Ascending aorta (tissue), 2 donors: ENCODE results near the gene GRM5. TPM values are rescaled to one million over a fixed set of nuclear protein-coding genes. Genes with fewer than 3 reads are reported as not detected.

Experiments used
- DNase-seq, 2 donors: peaks; one replicate each; pipeline ENCODE4 v3.0.0-alpha.2; 2019; ENCODE audit warnings: low spot score in 2 of 2
- H3K27ac ChIP-seq, 2 donors: fragments of 200-600 bp; sonication (generic); one replicate each; pipeline ENCODE4 v1.5.1; 2016 to 2017; ENCODE audit warnings: mild to moderate bottlenecking in 1 of 2
- H3K27me3 ChIP-seq: fragments of 200-600 bp; sonication (generic); one replicate; pipeline ENCODE4 v1.5.1; 2017
- H3K36me3 ChIP-seq, 2 donors: fragments of 200-600 bp; sonication (generic); one replicate each; pipeline ENCODE4 v1.5.1; 2016
- H3K4me1 ChIP-seq, 2 donors: fragments of 200-600 bp; sonication (generic); one replicate each; pipeline ENCODE4 v1.5.1; 2016 to 2017; ENCODE audit warnings: mild to moderate bottlenecking in 1 of 2
- H3K4me3 ChIP-seq, 2 donors: fragments of 200-600 bp; sonication (generic); one replicate each; pipeline ENCODE4 v1.5.1; 2016 to 2017; ENCODE audit warnings: mild to moderate bottlenecking in 1 of 2
- H3K9me3 ChIP-seq, 2 donors: fragments of 200-600 bp; sonication (generic); one replicate each; pipeline ENCODE4 v1.5.1; 2016
- intact Hi-C: fragments of 100-400 bp; cut with DNase I; formaldehyde crosslinking; loops from one replicate; pipeline ENCODE4 v1.15.1; 2023
- total RNA-seq: library from RNA; depleted of rRNA; stranded (reverse); fragments of >200 nt; gene quantifications from one replicate; pipeline ENCODE4 v1.1.0, GENCODE V29; 2016
- TF ChIP-seq, protein P1 (sequence below), 3 experiments: fragments of 200-600 bp in 2 of 3; fragments of 450-650 bp in 1 of 3; sonication (generic) in 2 of 3; IDR thresholded peaks; one replicate each; pipeline ENCODE4 v1.5.1; 2016 to 2019; ENCODE audit warnings: antibody characterized with exemption in 3 of 3, mild to moderate bottlenecking in 1 of 3, moderate library complexity in 1 of 3

The GRM5 gene
- total RNA-seq, 1 donor from 2014 or later: 10.2 TPM

DNA sequence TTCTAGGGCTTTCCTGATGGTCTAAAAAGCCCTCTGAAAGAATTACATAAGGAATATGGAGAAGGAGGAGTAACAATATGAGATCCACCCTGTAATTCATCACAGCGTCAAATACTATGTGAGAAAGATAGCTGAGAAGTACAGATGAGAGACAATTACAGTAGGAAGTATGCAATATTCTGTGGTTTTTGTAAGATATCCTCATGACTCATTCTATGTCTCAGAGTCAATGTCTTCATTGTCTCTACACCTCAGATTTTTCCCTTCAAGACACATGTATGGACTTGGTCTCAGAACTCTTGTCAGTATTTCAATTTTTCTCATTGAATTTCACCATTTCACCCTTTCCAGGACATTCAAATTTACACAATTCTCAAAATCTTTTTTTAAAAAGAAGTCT, 385.0 kb downstream of the GRM5 start:
- Histone ChIP-seq H3K27me3 (no peaks in the 10 kb centered on the region), H3K4me1 (no peaks in the 10 kb centered on the region), H3K4me3 (no peak overlapping the region), H3K27ac (no peak overlapping the region), H3K9me3 (no peaks in the 10 kb centered on the region), H3K36me3 (no peaks in the 10 kb centered on the region)
- intact Hi-C loops: no loop called here
- TF ChIP-seq, protein P1, sequence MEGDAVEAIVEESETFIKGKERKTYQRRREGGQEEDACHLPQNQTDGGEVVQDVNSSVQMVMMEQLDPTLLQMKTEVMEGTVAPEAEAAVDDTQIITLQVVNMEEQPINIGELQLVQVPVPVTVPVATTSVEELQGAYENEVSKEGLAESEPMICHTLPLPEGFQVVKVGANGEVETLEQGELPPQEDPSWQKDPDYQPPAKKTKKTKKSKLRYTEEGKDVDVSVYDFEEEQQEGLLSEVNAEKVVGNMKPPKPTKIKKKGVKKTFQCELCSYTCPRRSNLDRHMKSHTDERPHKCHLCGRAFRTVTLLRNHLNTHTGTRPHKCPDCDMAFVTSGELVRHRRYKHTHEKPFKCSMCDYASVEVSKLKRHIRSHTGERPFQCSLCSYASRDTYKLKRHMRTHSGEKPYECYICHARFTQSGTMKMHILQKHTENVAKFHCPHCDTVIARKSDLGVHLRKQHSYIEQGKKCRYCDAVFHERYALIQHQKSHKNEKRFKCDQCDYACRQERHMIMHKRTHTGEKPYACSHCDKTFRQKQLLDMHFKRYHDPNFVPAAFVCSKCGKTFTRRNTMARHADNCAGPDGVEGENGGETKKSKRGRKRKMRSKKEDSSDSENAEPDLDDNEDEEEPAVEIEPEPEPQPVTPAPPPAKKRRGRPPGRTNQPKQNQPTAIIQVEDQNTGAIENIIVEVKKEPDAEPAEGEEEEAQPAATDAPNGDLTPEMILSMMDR (IDR thresholded peaks at IDR 0.05): no peak
- DNase-seq: no peak

DNA sequence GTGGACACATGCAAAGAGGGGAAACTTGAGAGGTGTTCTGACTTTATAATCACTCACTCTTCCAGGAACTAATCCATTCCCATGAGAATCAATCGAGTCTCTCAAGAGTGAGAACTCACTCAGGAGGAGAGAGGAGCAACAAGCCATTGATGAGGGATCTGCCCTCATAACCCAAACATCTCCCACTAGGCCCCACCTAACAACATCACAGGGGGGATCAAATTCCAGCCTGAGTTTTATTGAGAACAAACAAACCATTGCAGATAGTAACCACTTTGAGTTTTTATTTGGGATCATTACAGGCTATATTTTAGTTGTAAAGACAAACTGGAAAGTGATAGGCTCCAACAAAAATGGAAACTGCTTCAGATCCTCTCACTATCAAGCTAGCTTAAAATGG, 399.4 kb downstream of the GRM5 start:
- Histone ChIP-seq H3K27ac (no peak overlapping the region), H3K4me3 (no peak overlapping the region), H3K9me3 (no peaks in the 10 kb centered on the region), H3K4me1 (no peaks in the 10 kb centered on the region), H3K36me3 (no peaks in the 10 kb centered on the region), H3K27me3 (no peaks in the 10 kb centered on the region)
- TF ChIP-seq, protein P1 (IDR thresholded peaks at IDR 0.05): no peak
- intact Hi-C loops: no loop called here
- no peak for DNase-seq

DNA sequence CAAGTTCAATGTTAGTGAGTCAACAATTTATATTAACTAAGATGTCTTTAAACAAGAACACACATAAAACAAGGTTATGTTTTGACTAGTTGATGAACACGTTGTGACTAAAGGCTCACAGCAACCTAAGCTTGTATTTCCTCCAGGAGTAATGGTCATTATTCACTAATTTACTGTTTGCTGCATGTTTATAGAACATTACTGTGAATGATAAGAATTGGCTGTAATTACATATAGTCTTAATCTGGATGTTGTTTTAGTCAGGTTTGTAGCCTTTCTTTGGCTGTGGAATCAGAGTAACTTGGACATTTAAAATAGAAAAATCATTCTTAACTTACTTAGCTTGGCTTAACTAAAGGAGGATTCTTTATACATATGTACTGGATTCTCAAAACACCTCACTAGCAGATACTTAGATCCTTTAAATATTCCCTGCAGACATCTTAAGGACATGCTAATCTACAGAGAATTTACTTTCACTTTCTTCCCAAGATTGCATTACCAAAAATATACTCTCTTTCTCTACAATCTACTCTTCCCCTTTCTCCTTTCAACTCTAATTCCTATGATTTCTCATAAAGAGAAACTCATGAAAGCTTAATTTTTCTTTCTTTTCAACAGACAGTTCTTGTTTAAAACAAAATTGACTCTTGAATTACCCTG, 408.6 kb downstream of the GRM5 start:
- intact Hi-C loops: no loop called here
- H3K9me3 ChIP-seq: no peaks in the 10 kb centered on the region
- no peaks in the 10 kb centered on the region for H3K36me3 ChIP-seq
- H3K4me3 ChIP-seq: no peak overlapping the region
- TF ChIP-seq, protein P1 (IDR thresholded peaks at IDR 0.05): no peak
- H3K27ac ChIP-seq: no peak overlapping the region
- no peaks in the 10 kb centered on the region for H3K4me1 ChIP-seq
- DNase-seq: no peak
- H3K27me3 ChIP-seq: no peaks in the 10 kb centered on the region

DNA sequence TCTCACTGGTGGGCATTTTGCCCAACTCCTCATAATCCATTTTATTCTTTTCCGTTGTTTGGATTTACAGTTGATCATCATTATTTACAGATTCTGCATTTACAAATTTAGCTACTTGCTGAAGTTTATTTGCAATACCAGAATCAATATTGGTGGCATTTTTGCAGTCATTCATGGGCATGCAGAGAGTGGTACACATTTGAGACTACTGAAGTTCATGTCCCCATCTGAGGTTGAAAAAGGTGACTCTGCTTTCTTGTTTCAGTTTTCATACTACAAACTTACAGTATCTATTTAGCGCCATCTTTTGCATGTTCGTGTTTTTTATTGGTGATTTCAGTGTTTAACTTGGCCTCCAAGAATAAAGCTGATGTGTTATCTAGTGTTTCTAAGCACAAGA, 409.5 kb downstream of the GRM5 start:
- Histone ChIP-seq H3K4me3 (no peak overlapping the region), H3K27me3 (no peaks in the 10 kb centered on the region), H3K9me3 (no peaks in the 10 kb centered on the region), H3K4me1 (no peaks in the 10 kb centered on the region), H3K27ac (no peak overlapping the region), H3K36me3 (no peaks in the 10 kb centered on the region)
- TF ChIP-seq, protein P1 (IDR thresholded peaks at IDR 0.05): no peak
- DNase-seq: no peak
- intact Hi-C loops: no loop called here

DNA sequence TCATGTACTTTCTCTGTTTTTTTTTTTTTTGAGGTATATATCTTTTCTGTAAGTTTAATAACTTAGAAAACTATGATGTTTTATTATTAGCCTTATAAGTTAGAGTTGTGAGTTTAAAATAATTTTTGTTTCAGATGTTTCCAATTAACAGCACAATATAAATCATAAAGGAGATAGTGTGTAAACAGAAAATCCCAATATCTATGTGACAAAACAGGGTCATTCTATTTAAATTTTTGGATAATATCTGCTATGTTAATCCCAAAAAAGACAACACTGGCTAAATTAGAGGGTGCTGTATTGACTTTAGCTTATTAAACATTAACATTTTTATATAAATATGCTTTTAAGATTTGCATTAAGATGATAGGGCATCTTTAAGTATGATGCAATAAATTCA, 410.1 kb downstream of the GRM5 start:
- TF ChIP-seq, protein P1 (IDR thresholded peaks at IDR 0.05): no peak
- H3K27ac ChIP-seq: no peak overlapping the region
- no peak overlapping the region for H3K4me3 ChIP-seq
- H3K4me1 ChIP-seq: no peaks in the 10 kb centered on the region
- intact Hi-C loops: no loop called here
- H3K36me3 ChIP-seq: no peaks in the 10 kb centered on the region
- DNase-seq: no peak
- no peaks in the 10 kb centered on the region for H3K9me3 ChIP-seq
- no peaks in the 10 kb centered on the region for H3K27me3 ChIP-seq

DNA sequence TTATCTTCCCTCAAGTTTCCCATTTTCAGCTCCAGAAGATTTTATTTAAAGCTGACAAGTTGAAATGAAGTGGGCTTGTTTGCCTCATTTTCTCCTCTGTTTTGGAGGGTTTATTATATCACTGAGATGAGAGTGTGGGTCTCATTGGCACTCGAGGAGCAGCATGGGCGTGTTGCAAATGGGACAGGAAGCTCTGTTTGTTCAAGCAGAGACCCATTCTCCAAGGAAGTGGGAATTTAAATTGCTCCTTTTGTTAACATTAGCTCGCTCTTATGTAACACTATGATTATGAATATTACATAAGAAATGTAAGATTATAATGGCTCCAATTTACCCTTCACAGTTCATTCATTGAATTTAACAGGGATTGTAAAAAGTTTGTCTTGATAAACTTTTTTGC, 410.6 kb downstream of the GRM5 start:
- Histone ChIP-seq H3K27me3 (no peaks in the 10 kb centered on the region), H3K9me3 (no peaks in the 10 kb centered on the region), H3K27ac (no peak overlapping the region), H3K4me3 (no peak overlapping the region), H3K36me3 (no peaks in the 10 kb centered on the region), H3K4me1 (no peaks in the 10 kb centered on the region)
- intact Hi-C loops: no loop called here
- no peak for DNase-seq
- TF ChIP-seq, protein P1 (IDR thresholded peaks at IDR 0.05): no peak
